ENCODE results near the gene KCNJ6. TPM values are rescaled to one million over a fixed set of nuclear protein-coding genes. Genes with fewer than 3 reads are reported as not detected.
"Not testable (repeated sequence)": the region's sequence is repeated elsewhere in the genome, so short reads cannot be mapped to it uniquely, and the experiment has no call there.

KCNJ6 gene
- total RNA-seq, 4 donors from 2014 or later, result 0.62 TPM; not detected in 3

DNA sequence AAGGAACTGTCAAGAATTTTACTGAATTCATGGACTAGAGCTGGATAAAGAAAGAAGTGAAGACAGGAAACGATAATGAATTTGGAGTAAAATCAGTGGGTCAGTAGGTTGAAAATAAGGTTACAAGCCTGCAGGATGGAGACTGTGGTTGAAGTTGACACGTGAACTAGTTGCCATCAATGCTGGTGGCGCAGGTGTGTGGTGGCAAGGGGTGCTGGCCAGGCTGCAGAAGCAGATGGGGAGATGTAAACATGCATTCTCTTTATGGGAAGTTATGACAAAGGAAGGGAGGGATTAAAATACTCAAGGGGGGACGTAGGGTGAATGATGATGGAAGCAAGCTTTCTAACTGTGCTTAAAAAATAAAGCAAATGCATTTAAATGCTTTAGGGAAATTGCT, 263.1 kb downstream of the KCNJ6 start:
- intact Hi-C loops (cut with DNase I; ENCODE audit: low total_unique reads), result no loop called here
- Histone ChIP-seq H3K27me3 (no peaks in the 10 kb centered on the region), H3K36me3 (no peaks in the 10 kb centered on the region), H3K9me3 (no peaks in the 10 kb centered on the region), H3K4me3 (no peak overlapping the region), H3K4me1 (no peaks in the 10 kb centered on the region), H3K27ac (no peak overlapping the region)
- no peak for DNase-seq
- no peak for TF ChIP-seq POLR2A (IDR thresholded peaks at IDR 0.05)
- TF ChIP-seq, protein P1, sequence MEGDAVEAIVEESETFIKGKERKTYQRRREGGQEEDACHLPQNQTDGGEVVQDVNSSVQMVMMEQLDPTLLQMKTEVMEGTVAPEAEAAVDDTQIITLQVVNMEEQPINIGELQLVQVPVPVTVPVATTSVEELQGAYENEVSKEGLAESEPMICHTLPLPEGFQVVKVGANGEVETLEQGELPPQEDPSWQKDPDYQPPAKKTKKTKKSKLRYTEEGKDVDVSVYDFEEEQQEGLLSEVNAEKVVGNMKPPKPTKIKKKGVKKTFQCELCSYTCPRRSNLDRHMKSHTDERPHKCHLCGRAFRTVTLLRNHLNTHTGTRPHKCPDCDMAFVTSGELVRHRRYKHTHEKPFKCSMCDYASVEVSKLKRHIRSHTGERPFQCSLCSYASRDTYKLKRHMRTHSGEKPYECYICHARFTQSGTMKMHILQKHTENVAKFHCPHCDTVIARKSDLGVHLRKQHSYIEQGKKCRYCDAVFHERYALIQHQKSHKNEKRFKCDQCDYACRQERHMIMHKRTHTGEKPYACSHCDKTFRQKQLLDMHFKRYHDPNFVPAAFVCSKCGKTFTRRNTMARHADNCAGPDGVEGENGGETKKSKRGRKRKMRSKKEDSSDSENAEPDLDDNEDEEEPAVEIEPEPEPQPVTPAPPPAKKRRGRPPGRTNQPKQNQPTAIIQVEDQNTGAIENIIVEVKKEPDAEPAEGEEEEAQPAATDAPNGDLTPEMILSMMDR (IDR thresholded peaks at IDR 0.05), result no peak

DNA sequence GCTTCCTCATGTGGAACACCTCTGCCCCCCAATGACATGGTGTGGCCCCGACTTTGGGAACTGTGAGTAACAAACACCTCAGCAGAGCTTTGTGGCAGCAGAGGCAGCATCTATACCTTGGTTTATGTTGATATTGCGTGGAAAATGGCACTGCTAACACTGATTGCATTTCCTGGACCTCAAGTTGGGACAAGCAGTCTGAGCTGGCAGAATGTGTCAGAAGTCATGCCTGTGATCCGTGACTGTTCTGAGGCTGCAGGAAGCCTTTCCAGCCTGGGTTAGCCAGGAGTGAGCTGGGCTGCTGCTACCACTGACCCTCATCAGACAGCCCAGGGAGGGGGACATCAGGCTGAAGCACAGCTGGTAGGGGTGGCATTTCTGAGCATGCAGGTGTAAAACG, 268.5 kb downstream of the KCNJ6 start:
- no peak for DNase-seq
- no peaks in the 10 kb centered on the region for H3K36me3 ChIP-seq

DNA sequence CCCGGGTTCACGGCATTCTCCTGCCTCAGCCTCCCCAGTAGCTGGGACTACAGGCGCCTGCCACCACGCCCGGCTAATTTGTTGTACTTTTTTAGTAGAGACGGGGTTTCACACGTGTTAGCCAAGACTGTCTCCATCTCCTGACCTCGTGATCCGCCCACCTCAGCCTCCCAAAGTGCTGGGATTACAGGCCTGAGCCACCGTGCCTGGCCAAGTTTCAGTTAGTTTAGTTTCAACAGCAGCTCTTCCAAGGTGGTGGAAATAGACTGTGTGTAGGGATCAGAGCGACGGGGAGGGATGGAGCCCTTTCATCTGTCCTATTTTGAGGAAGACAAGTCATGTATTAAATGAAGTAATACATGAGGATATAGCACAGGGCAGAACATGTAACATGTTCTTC, 269.5 kb downstream of the KCNJ6 start:
- H3K9me3 ChIP-seq; H3K4me1 ChIP-seq; H3K36me3 ChIP-seq; intact Hi-C loops (cut with DNase I; ENCODE audit: low total_unique reads); DNase-seq; H3K4me3 ChIP-seq; H3K27me3 ChIP-seq: not testable (repeated sequence)
- peak overlapping the region in 1 of 2 donors; percentile 45 for H3K27ac ChIP-seq

More for the DNA sequence above, 268.5 kb downstream of the KCNJ6 start:
- TF ChIP-seq, protein P1 (IDR thresholded peaks at IDR 0.05), result no peak
- Histone ChIP-seq H3K27ac (no peak overlapping the region), H3K9me3 (no peaks in the 10 kb centered on the region), H3K27me3 (no peaks in the 10 kb centered on the region), H3K4me3 (no peak overlapping the region), H3K4me1 (no peaks in the 10 kb centered on the region)
- intact Hi-C loops (cut with DNase I; ENCODE audit: low total_unique reads), result no loop called here

DNA sequence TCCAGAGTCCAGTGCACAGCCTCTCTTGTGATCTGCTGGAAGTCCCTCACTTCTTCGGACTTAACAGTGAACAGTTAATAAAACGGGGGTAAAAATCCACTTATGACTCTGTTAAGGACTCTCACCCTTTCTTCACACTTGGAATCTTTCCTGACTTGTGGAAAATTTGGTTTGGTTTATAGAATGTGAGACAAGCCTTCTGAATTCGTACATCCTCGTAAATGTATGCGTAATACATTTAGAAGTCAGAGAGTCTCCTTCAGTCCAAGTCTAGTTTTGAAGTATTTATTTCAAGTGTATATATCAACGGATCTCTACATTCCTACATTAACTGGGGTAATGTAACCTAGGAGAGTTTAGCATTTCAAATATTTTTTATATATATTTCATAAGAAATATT, 270.4 kb downstream of the KCNJ6 start:
- Histone ChIP-seq H3K36me3 (no peaks in the 10 kb centered on the region), H3K4me3 (no peak overlapping the region), H3K27ac (peak overlapping the region; percentile 26 to 45), H3K4me1 (no peaks in the 10 kb centered on the region), H3K9me3 (no peaks in the 10 kb centered on the region), H3K27me3 (no peaks in the 10 kb centered on the region)
- DNase-seq, result no peak
- intact Hi-C loops (cut with DNase I; ENCODE audit: low total_unique reads), result no loop called here
- TF ChIP-seq, protein P1 (IDR thresholded peaks at IDR 0.05), result no peak
- TF ChIP-seq POLR2A (IDR thresholded peaks at IDR 0.05), result no peak

DNA sequence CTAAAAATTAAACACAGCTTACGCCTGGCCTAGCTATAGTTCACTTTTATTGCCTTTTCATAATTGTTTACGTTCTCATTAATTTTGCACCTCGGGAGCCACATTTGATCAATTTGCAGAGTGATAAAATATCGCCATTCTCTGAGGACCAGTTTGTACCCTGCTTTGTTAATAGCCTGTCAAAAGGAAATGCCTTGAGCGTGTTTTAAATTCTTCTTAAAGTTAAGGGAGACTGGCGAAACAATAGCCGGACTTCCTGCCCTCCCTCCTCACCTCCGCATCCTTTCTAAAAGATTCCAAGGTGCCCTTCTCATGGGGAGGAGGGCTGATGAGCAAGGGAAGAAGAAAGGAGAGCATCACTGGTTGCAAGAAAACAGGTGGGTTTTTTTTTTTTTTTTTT, 271.6 kb downstream of the KCNJ6 start:
- H3K9me3 ChIP-seq, result no peaks in the 10 kb centered on the region
- TF ChIP-seq POLR2A (IDR thresholded peaks at IDR 0.05), result no peak
- TF ChIP-seq, protein P1 (IDR thresholded peaks at IDR 0.05), result no peak
- intact Hi-C loops (cut with DNase I; ENCODE audit: low total_unique reads), result no loop called here
- H3K4me3 ChIP-seq, result no peak overlapping the region
- no peaks in the 10 kb centered on the region for H3K36me3 ChIP-seq
- DNase-seq, result no peak
- no peaks in the 10 kb centered on the region for H3K27me3 ChIP-seq
- no peak overlapping the region for H3K27ac ChIP-seq
- H3K4me1 ChIP-seq, result no peaks in the 10 kb centered on the region

DNA sequence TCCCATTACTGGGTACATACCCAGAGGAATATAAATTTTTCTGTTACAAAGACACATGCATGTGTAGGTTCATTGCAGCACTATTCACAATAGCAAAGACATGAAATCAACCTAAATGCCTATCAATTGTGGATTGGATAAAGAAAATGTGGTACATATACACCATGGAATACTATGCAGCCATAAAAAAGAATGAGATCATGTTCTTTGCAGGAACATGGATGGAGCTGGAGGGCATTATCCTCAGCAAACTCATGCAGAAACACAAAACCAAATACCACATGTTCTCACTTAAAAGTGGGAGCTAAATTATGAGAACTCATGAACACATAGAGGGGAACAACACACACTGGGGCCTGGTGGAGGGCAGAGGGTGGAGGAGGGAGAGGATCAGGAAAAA, 272.4 kb downstream of the KCNJ6 start:
- H3K27ac ChIP-seq; H3K9me3 ChIP-seq; H3K4me3 ChIP-seq; DNase-seq; H3K4me1 ChIP-seq; H3K27me3 ChIP-seq; H3K36me3 ChIP-seq; intact Hi-C loops (cut with DNase I; ENCODE audit: low total_unique reads): not testable (repeated sequence)

Data from uterus (tissue), 4 donors.